A673 (cell line): ENCODE data around the gene CD244.

Experiments used
- EZH2 ChIP-seq: fragments of 200-600 bp; sonication (generic); IDR thresholded peaks from 2 replicates; pipeline ENCODE4 v1.6.1; 2017; ENCODE audit warnings: borderline replicate concordance, low read depth, mild to moderate bottlenecking, mixed read lengths, antibody characterized with exemption, low read length; ENCODE audit not compliant: poor library complexity, severe bottlenecking
- TF ChIP-seq, protein P1 (sequence below): fragments of 300-800, 200-600 bp; sonication (generic); conservative IDR thresholded peaks from 2 replicates; pipeline ENCODE4 v1.5.1; 2017; ENCODE audit warnings: low read depth, mild to moderate bottlenecking, antibody characterized with exemption, low read length, moderate library complexity, mixed read lengths

DNA sequence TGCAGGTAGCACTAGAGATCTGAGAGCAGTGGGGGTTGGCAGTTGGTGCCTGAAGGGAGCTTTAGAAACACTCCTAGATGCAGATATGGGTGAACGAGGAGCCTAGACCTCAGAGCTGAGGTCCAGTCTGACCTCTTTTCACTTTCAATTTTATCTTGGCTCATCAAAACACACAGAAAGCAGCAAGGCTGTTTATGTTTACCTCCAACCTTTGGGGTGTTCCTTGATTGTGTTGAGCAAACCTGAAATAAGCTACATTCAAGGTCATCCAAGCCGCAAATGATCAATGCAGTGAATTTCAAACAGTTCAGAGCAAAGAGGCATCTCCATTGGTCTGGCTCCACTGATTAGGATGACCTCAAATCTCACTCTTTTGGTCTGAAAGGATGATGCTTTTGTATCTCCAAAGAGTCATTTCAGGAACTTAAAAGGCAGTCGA is 65.4 kb downstream of the CD244 start:
- TF ChIP-seq, protein P1, sequence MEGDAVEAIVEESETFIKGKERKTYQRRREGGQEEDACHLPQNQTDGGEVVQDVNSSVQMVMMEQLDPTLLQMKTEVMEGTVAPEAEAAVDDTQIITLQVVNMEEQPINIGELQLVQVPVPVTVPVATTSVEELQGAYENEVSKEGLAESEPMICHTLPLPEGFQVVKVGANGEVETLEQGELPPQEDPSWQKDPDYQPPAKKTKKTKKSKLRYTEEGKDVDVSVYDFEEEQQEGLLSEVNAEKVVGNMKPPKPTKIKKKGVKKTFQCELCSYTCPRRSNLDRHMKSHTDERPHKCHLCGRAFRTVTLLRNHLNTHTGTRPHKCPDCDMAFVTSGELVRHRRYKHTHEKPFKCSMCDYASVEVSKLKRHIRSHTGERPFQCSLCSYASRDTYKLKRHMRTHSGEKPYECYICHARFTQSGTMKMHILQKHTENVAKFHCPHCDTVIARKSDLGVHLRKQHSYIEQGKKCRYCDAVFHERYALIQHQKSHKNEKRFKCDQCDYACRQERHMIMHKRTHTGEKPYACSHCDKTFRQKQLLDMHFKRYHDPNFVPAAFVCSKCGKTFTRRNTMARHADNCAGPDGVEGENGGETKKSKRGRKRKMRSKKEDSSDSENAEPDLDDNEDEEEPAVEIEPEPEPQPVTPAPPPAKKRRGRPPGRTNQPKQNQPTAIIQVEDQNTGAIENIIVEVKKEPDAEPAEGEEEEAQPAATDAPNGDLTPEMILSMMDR, result no peak
- no peak for TF ChIP-seq EZH2
